T-helper 17 cell (primary cell): Measurements from ENCODE around the gene SCPEP1. TPM values are rescaled to one million over a fixed set of nuclear protein-coding genes. Genes with fewer than 3 reads are reported as not detected.

Experiments
- ATAC-seq: fragments of 150-1000 bp; cut with Tn5 transposase; 2 replicates; pipeline ENCODE4 v1.10.0; 2021; ENCODE audit warnings: mild to moderate bottlenecking, moderate library complexity
- DNase-seq, 3 donors: peaks; one replicate each; pipeline versions ENCODE4 v3.0.0 to v3.0.0-alpha.2; 2020 to 2021
- H3K9me3 ChIP-seq: one replicate; pipeline ENCODE4 v1.7.0; 2013; ENCODE audit warnings: low read length, mild to moderate bottlenecking; ENCODE audit not compliant: control insufficient read depth, poor library complexity, severe bottlenecking
- H3K27ac Mint-ChIP-seq: one replicate; pipeline ENCODE4 v1.8.0; 2022; ENCODE audit warnings: mild to moderate bottlenecking, moderate library complexity, mixed read lengths
- H3K27me3 Mint-ChIP-seq: one replicate; pipeline ENCODE4 v1.8.0; 2022; ENCODE audit warnings: mixed read lengths
- H3K36me3 Mint-ChIP-seq: one replicate; pipeline ENCODE4 v1.8.0; 2022; ENCODE audit warnings: low read depth, mixed read lengths
- H3K4me1 Mint-ChIP-seq: one replicate; pipeline ENCODE4 v1.8.0; 2022; ENCODE audit warnings: mild to moderate bottlenecking, mixed read lengths
- H3K4me3 Mint-ChIP-seq: one replicate; pipeline ENCODE4 v1.8.0; 2022; ENCODE audit warnings: mild to moderate bottlenecking, moderate library complexity, mixed read lengths
- total RNA-seq, 4 donors: library from RNA in 2 of 4; stranded (reverse) in 2 of 4; gene quantifications; one replicate each; pipeline ENCODE4 v1.2.3 and lab custom pipeline; 2022 to 2026

The SCPEP1 gene
- total RNA-seq, 2 donors from 2014 or later = 17.7 to 21.9 TPM

DNA sequence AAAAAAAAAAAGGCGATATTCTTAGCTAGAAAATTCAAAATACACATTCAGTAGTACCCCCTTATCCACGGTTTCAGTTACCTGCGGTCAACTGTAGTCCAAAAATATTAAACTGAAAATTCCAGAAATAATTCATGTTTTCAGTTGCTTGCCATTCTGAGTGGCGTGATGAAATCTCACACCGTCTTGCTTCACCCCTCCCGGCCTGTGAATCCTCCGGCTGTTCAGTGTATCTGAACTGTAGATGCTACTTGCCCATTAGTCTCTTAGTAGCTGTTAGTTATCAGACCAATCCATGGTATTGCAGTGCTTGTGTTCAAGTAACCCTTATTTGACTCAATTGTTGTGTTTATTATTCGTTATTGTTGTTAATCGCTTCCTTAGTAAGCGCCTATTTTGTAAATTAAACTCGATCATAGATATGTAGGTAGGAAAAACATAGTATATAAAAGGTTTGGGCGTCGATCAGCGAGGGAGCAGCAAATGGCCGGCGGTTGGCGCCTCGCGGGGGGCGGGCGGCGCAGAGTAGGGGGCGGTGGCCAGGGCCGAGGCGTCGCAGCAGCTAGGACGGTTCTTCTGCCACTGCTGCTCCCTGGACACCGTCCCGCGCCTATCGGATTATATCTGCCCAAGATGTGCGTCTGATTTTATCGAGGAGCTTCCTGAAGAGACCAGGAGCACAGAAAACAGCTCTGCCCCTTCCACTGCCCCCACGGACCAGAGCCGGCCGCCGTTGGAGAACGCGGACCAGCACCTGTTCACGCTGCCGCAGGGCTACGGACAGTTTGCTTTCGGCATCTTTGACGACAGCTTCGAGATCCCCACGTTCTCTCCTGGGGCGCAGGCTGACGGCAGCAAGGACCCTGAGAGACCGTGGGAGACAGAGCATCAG is 67.3 kb downstream of the SCPEP1 start:
- Mint-ChIP-seq H3K36me3 (peaks cover 5% of the 10 kb centered on the region), H3K4me3 (peak overlapping the region; percentile 88), H3K4me1 (peaks cover 16% of the 10 kb centered on the region), H3K27me3 (peaks cover 53% of the 10 kb centered on the region), H3K27ac (no peak overlapping the region)
- no peak for ATAC-seq
- DNase-seq = peak in 1 of 3 donors; percentile 6
- H3K9me3 ChIP-seq = no peaks in the 10 kb centered on the region

DNA sequence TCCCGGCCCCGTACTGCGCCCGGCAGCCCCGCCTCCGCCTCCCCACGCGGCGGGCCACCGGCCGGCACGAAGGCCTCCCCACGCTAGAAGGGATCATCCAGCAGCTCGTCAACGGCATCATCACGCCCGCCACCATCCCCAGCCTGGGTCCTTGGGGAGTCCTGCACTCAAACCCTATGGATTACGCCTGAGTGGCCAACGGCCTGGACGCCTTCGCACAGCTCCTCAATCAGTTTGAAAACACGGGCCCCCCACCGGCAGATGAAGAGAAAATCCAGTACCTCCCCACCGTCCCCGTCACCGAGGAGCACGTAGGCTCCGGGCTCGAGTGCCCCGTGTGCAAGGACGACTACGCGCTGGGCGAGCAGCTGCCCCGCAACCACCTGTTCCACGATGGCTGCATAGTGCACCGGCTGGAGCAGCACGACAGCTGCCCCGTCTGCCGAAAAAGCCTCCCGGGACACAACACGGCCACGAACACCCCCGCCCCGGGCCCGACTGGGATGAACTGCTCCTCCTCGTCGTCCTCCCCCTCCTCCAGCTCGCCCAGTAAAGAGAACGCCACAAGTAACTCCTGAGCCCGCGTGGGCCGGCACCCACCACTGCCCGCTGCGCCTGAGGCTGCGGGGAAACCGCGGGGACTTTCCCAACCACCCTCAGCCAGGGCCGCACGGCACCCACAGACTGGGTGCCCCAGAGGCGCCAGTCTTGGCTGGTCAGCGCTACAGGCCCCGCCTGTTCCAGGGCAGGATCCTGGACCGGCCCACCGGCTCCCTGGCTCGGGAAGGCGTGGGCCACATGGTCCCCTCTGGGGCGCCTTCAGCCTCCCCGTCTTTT is 68.2 kb downstream of the SCPEP1 start:
- peak in 2 of 3 donors; percentile 12 to 17 for DNase-seq
- peaks cover 50% of the 10 kb centered on the region for H3K27me3 Mint-ChIP-seq
- ATAC-seq = peak; percentile 82

DNA sequence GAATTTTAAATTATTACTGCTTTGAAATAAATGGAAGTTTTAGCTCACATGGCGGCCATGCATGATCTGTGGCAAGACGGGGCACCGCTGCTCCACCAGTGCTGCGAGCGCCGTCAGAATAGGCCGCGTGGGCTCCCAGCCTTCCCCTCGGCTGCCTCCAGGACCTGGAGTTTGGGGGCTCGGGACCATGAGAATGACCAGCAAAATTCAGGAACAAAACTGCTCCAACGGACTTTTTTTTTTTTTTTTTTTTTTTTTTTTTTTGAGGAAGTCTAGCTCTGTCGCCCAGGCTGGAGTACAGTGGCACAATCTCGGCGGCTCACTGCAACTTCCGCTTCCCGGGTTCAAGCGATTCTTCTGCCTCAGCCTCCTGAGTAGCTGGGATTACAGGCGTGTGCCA is 68.8 kb downstream of the SCPEP1 start:
- peak overlapping the region; percentile 61 for H3K27ac Mint-ChIP-seq

More for the DNA sequence above, 68.2 kb downstream of the SCPEP1 start:
- no peaks in the 10 kb centered on the region for H3K9me3 ChIP-seq
- Mint-ChIP-seq H3K36me3 (peaks cover 5% of the 10 kb centered on the region), H3K27ac (peak overlapping the region; percentile 61), H3K4me1 (peaks cover 16% of the 10 kb centered on the region), H3K4me3 (peak overlapping the region; percentile 88)

DNA sequence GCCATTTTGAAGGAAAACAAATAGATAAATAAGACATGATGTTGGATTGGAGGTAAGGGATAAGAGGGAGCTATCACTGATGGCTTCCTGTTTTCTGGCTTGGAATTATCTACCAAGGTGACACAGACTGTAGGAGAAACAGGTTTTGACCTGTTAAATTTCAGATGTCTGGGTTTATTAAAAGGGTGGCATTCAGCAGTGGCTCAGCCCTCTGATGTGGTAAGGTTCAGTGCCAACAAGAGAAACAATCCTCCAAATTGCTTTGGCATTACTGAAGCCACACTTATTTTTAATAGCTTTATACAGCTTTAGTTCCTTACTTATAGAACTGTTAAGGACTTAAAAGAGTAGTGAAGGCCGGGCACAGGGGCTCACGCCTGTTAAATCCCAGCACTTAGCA is 70.2 kb downstream of the SCPEP1 start:
- no peak for ATAC-seq
- peaks cover 16% of the 10 kb centered on the region for H3K4me1 Mint-ChIP-seq
- H3K9me3 ChIP-seq = no peaks in the 10 kb centered on the region
- H3K27ac Mint-ChIP-seq = no peak overlapping the region
- DNase-seq = no peak
- peaks cover 53% of the 10 kb centered on the region for H3K27me3 Mint-ChIP-seq
- H3K4me3 Mint-ChIP-seq = no peak overlapping the region
- H3K36me3 Mint-ChIP-seq = peaks cover 3% of the 10 kb centered on the region

More for the DNA sequence above, 68.8 kb downstream of the SCPEP1 start:
- Mint-ChIP-seq H3K27me3 (peaks cover 54% of the 10 kb centered on the region), H3K4me3 (peak overlapping the region; percentile 88), H3K36me3 (peaks cover 5% of the 10 kb centered on the region), H3K4me1 (peaks cover 16% of the 10 kb centered on the region)
- H3K9me3 ChIP-seq = no peaks in the 10 kb centered on the region
- DNase-seq (no peak), ATAC-seq (no peak)

DNA sequence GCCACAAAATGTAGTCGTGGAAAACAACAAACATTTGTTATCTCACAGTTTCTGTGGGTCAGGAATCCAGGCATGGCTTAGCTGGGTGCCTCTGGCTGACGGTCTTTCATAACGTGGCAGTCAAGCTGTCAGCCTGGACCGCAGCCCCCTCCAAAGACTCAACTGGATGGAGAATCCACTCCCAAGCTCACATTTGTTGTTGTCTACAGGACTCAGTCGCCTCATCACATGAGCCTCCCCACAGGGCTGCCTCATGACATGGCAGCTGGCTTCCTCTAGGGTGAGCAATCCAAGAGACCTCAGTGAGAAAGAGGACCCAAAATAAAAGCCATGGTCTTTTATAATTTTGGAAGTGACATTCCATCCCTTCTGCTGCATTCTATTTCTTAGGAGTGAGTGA is 72.4 kb downstream of the SCPEP1 start:
- peaks cover 17% of the 10 kb centered on the region for H3K4me1 Mint-ChIP-seq
- peaks cover 39% of the 10 kb centered on the region for H3K27me3 Mint-ChIP-seq
- no peak overlapping the region for H3K27ac Mint-ChIP-seq
- no peak overlapping the region for H3K4me3 Mint-ChIP-seq
- H3K36me3 Mint-ChIP-seq = peaks cover 3% of the 10 kb centered on the region
- H3K9me3 ChIP-seq = no peaks in the 10 kb centered on the region
- ATAC-seq = no peak
- no peak for DNase-seq

DNA sequence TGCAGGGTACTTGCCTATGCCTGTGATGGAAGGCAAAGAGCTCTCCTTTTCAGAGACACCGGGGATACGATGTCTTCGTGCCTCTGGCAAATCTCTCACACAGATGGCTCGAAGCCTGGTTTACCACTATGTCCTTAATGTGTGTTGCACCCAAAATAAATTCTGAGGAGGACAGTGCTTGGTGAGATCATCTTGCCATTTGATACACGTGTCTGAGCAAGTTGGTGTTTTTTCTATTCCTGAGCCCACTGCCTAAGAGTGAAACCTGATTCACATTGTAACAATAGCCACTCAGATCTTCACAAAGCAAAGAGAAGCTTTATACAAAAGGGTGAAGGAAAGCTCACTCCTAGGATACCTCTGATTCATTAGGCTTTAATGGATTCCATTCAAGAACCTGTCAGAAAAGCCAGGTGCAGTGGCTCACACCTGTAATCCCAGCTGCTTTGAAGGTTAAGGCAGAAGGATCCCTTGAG is 74.0 kb downstream of the SCPEP1 start:
- no peaks in the 10 kb centered on the region for H3K9me3 ChIP-seq
- ATAC-seq = no peak
- DNase-seq = no peak
- Mint-ChIP-seq H3K4me3 (no peak overlapping the region), H3K27ac (no peak overlapping the region), H3K36me3 (no peaks in the 10 kb centered on the region), H3K27me3 (peaks cover 23% of the 10 kb centered on the region), H3K4me1 (peaks cover 10% of the 10 kb centered on the region)

Other genes with a start within 250 kb of the SCPEP1 start
- gene C17orf67, start 144.2 kb upstream of the SCPEP1 start, total RNA-seq = 1 to 10 TPM; 4.1 to 6.6 TPM
- gene DGKE, start 144.0 kb upstream of the SCPEP1 start, total RNA-seq = 10 to 100 TPM; 29.1 to 38.2 TPM
- gene TRIM25, start 64.1 kb upstream of the SCPEP1 start, total RNA-seq = 10 to 100 TPM; 40.2 to 46.3 TPM
- gene COIL, start 17.1 kb upstream of the SCPEP1 start, total RNA-seq = 10 to 100 TPM; 14.0 to 19.6 TPM
- gene AKAP1, start 107.1 kb downstream of the SCPEP1 start, total RNA-seq = 10 to 100 TPM; 25.8 to 26.3 TPM